ENCODE results near the gene NPIPB6. TPM values are rescaled to one million over a fixed set of nuclear protein-coding genes. Genes with fewer than 3 reads are reported as not detected.

Gene NPIPB6
- total RNA-seq, 1 donor from 2014 or later, result 1.7 TPM

GRCh38 chr16:28317040-28317880 is 46.0 kb downstream of the NPIPB6 start:
- Histone ChIP-seq H3K4me1 (no peaks in the 10 kb centered on the region), H3K4me3 (no peak overlapping the region), H3K9me3 (no peaks in the 10 kb centered on the region), H3K27me3 (no peaks in the 10 kb centered on the region), H3K27ac (no peak overlapping the region), H3K36me3 (no peaks in the 10 kb centered on the region)
- TF ChIP-seq CTCF (IDR thresholded peaks at IDR 0.05), result peak; percentile 61 to 74 (median 70)
- intact Hi-C loops (cut with DNase I), result loop anchor here (1.0 kb wide), 1 partner anchor 40 kb away; no protein-coding TSS in a partner anchor
- DNase-seq (ENCODE audit: low spot score in 2 of 2), result no peak

- no peak for TF ChIP-seq CTCF (IDR thresholded peaks at IDR 0.05)
- H3K4me1 ChIP-seq, result no peaks in the 10 kb centered on the region
- H3K36me3 ChIP-seq, result no peaks in the 10 kb centered on the region
- intact Hi-C loops (cut with DNase I), result no loop called here
- no peak overlapping the region for H3K4me3 ChIP-seq
- no peaks in the 10 kb centered on the region for H3K27me3 ChIP-seq
- H3K9me3 ChIP-seq, result no peaks in the 10 kb centered on the region
- DNase-seq (ENCODE audit: low spot score in 2 of 2), result no peak
- H3K27ac ChIP-seq, result no peak overlapping the region
Measured at GRCh38 chr16:28316054-28316453, 47.3 kb downstream of the NPIPB6 start.

- TF ChIP-seq CTCF (IDR thresholded peaks at IDR 0.05), result no peak
- intact Hi-C loops (cut with DNase I), result no loop called here
- Histone ChIP-seq H3K36me3 (no peaks in the 10 kb centered on the region), H3K4me3 (no peak overlapping the region), H3K27ac (no peak overlapping the region), H3K9me3 (no peaks in the 10 kb centered on the region), H3K4me1 (no peaks in the 10 kb centered on the region), H3K27me3 (no peaks in the 10 kb centered on the region)
- DNase-seq (ENCODE audit: low spot score in 2 of 2), result no peak
Measured at GRCh38 chr16:28313587-28313986, 49.7 kb downstream of the NPIPB6 start.

GRCh38 chr16:28312327-28312726 is 51.0 kb downstream of the NPIPB6 start:
- intact Hi-C loops (cut with DNase I), result no loop called here
- Histone ChIP-seq H3K36me3 (no peaks in the 10 kb centered on the region), H3K4me1 (no peaks in the 10 kb centered on the region), H3K4me3 (no peak overlapping the region), H3K27ac (no peak overlapping the region), H3K27me3 (no peaks in the 10 kb centered on the region), H3K9me3 (no peaks in the 10 kb centered on the region)
- DNase-seq (ENCODE audit: low spot score in 2 of 2), result no peak
- no peak for TF ChIP-seq CTCF (IDR thresholded peaks at IDR 0.05)

- DNase-seq (ENCODE audit: low spot score in 2 of 2), result no peak
- no peak overlapping the region for H3K27ac ChIP-seq
- H3K36me3 ChIP-seq, result no peaks in the 10 kb centered on the region
- H3K4me1 ChIP-seq, result no peaks in the 10 kb centered on the region
- TF ChIP-seq CTCF (IDR thresholded peaks at IDR 0.05), result no peak
- H3K9me3 ChIP-seq, result no peaks in the 10 kb centered on the region
- intact Hi-C loops (cut with DNase I), result no loop called here
- H3K27me3 ChIP-seq, result no peaks in the 10 kb centered on the region
- no peak overlapping the region for H3K4me3 ChIP-seq
Measured at GRCh38 chr16:28311913-28312312, 51.4 kb downstream of the NPIPB6 start.
